Fibroblast of upper back skin (primary cell): Measurements from ENCODE around the gene KRTAP10-4.
"Not testable (repeated sequence)": the region's sequence is repeated elsewhere in the genome, so short reads cannot be mapped to it uniquely, and the experiment has no call there.

Source experiments
- DNase-seq: peaks from one replicate; pipeline ENCODE4 v3.0.0-alpha.2; 2013

Gene KRTAP10-4

GRCh38 chr21:44581158-44581557 lies 7.6 kb downstream of the KRTAP10-4 start:
- DNase-seq, result no peak

GRCh38 chr21:44582055-44582454 lies 8.5 kb downstream of the KRTAP10-4 start:
- DNase-seq, result no peak

DNA sequence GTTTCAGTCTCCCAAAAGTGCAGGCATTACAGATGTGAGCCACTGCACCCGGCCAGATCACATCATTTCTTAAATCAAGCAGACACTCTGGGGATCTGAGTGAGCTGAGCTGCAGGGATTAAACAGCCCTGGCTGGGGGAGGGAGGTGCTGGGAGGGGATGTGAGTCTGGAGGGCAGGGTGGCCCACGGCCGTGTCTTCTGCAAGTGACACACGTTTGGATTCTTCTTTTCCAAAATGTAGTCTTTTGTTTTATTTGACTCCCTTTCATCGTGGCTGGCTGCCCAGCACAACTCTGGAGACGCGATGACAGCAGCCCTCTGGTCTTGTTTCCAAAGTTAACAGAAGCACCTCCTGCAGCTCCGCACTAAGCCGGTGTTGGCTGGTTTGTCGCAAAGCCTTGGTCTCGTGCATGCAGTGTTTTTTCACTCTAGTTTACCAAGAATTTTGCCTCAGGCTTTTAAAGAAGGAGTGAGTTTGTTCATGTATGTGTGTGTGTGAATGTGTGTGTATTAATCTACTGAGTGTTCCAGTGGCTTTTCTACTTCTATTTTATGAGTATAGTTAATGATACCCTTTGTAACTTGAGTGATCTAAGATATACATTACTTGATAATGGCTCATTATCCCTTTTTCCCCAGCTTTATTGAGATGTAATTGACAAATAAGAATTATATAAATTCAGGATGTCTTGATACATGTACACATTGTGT lies 9.7 kb downstream of the KRTAP10-4 start:
- no peak for DNase-seq

DNA sequence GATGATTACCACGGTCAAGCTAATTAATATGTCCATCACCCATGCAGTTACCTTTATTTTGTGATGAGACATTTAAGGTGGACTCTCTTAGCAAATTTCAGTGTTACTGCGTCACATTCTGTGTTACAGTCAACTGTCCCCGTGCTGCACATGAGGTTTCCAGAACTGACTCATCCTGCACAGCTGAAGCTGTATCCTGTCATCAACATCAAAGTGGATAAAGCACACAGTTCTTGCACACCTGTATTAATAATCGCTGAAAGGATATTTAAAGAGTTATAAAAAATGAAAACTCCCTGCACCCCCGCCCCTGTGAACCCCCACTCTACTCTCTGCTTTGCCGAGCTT lies 10.2 kb downstream of the KRTAP10-4 start:
- DNase-seq, result no peak

GRCh38 chr21:44585892-44586291 lies 12.4 kb downstream of the KRTAP10-4 start:
- DNase-seq, result no peak

DNA sequence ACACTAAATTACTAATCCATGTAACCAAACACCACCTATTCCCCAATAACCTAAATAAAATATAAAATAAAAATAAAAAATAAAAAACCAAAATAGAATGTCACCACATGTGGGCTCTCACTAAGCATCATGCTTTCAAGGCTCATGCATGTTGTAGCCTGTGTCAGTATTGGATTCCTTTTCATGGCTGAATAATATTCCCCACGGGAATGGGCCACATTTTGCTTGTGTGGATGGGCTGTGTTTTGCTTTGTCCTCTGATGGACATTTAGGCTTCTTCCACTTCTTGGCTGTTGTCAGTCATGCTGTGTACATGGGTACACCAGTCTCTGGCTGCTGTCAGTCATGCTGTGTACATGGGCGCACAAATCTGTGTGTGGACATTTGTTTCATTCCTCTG lies 15.6 kb downstream of the KRTAP10-4 start:
- DNase-seq, result no peak

- DNase-seq, result no peak
Observed at GRCh38 chr21:44589586-44590305, 16.2 kb downstream of the KRTAP10-4 start.

- DNase-seq, result no peak
Observed at GRCh38 chr21:44590311-44590721, 16.8 kb downstream of the KRTAP10-4 start.

DNA sequence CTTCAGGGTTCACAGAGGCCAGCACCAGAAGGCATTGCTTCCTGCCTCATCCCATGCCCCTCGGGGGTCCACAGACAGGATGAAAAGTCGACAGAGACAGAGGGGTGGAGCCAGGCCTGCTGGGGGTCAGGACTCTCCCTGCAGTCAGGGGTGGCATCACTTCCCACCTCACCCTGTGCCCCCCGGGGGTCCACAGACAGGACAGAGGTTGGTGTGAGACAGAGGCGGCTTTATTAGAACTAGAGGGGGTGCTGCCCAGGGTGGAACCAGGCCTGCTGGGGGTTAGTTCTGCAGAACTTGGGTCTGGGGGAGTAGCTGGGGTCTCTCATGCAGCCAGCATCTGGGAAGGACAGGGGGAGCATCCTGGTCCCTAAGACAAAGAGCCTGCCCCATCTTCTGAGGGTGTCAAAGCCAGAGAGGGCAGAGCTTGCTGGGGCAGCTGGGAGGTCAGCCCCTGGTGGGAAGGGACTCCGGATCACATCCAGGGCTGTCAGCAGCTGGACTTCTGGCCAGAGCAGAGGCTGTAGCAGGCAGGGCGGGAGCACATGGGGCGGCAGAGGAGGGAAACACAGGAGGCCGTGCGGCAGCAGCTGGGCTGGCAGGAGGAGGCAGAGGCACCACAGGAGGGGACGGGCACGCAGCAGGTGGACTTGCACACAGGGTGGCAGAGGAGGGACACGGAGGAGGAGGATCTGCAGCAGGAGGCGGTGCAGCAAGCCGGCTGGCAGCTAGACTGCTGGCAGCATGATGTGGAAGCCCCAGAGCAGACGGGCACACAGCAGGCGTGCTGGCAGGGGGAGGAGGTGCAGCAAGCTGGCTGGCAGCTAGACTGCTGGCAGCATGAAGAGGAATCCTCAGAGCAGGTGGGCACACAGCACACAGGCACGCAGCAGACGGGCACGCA lies 17.6 kb downstream of the KRTAP10-4 start:
- not testable (repeated sequence) for DNase-seq

GRCh38 chr21:44591801-44592130 lies 18.2 kb downstream of the KRTAP10-4 start:
- DNase-seq, result not testable (repeated sequence)

DNA sequence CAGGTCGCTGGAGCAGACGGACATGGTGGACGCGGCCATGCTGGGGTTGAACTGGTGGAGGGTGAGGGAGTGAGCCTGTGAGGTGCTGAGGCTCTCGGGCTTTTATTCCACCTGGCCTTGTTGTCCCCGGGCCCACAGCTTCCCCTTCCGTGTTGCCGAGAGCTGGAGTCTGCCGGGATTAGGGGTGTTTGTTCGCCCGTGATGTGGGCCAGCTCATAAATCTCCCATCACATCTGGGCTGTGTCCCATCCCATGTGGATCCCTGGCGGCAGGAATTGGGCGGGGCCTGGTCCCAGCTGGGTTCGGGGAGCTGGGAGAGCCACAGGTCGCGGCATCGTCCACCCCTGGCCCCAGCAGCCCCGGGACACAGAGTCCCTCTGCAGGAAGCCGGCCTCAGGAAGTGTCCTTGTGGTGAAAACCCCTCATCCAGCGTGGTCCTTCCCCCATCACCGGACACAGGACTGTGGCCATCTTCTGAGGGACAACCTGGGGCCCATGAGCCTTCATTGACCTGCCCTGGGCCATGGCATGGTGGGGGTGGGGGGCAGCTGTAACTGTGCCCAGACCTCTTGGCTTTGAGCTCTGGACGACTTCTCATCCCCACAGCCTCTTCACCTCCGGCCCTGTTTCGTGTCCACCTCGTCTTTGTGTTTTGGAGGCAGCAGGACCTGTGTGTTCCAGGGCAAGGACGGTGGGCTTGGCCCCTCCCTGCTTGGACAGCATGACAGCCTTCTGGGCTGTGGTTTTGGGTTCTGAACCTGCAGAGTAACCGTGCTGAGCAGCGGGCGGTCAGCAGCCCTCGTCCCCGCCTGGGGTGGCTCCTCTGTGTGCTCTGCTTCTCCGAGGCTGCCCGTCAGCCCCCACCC lies 19.1 kb downstream of the KRTAP10-4 start, which contains the start of gene KRTAP10-6:
KRTAP10-6 (minus strand) TSS at position 60 of the 866 bp plus-strand sequence; CDS start at position 39, 21 bp downstream.
- no peak for DNase-seq

GRCh38 chr21:44593598-44594405 lies 20.3 kb downstream of the KRTAP10-4 start:
- DNase-seq, result no peak

- no peak for DNase-seq
Observed at GRCh38 chr21:44594406-44594916, 20.9 kb downstream of the KRTAP10-4 start.

DNA sequence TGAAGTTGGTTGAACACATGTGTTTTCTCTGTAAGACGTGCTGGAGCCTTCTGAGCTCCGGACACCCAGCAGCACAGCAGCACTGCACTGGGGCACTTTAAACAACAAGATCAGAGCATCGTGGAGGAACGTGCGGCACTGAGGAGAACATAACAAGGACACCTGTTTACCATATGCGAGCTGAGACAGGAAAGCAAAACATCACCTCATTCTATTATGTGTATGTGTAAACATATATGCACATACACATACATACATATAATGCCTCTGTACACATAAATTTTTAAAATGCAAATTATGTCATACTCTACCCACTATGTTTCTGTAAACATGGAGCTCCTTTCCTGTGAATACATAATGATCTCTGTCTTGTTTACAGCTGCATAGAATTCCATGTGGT lies 22.0 kb downstream of the KRTAP10-4 start:
- DNase-seq, result no peak

DNA sequence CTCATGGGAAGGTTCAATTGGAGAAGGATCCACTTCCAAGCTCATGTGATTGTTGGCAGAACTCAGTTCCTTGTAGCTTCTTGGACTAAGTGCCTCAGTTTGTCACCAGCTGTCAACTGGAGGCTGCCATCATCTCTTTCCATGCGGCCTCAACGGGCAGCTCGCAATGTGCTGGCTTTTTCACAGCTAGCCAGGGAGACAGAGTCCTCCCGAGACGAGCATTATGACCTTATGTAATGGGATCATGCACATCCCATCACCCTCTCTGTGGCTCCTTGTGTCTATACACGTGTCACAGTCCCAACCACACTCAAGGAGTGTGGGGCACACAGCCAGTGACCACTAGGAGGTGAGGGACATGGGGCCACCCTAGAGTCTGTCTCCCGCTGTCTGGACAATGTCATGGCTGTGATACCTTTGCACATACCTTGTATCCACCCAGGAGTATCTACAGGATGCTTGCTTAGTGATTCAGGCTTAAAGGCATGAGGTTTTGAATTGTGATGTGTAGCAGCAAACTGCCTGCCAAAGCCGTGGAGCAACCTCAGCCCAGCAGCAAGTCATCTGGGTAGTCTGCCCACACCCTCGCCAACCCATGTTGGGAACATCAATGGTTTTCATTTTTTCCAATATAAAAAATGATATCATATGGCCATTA lies 22.7 kb downstream of the KRTAP10-4 start:
- DNase-seq, result no peak

GRCh38 chr21:44598061-44598460 lies 24.5 kb downstream of the KRTAP10-4 start:
- no peak for DNase-seq

- DNase-seq, result no peak
Observed at GRCh38 chr21:44599264-44600029, 25.9 kb downstream of the KRTAP10-4 start.

GRCh38 chr21:44600118-44600978 lies 26.8 kb downstream of the KRTAP10-4 start, which contains the start of gene KRTAP10-7:
TSS of gene KRTAP10-7 (plus strand) at chr21:44600597. CDS start at chr21:44600622, 25 bp downstream.
- not testable (repeated sequence) for DNase-seq

DNA sequence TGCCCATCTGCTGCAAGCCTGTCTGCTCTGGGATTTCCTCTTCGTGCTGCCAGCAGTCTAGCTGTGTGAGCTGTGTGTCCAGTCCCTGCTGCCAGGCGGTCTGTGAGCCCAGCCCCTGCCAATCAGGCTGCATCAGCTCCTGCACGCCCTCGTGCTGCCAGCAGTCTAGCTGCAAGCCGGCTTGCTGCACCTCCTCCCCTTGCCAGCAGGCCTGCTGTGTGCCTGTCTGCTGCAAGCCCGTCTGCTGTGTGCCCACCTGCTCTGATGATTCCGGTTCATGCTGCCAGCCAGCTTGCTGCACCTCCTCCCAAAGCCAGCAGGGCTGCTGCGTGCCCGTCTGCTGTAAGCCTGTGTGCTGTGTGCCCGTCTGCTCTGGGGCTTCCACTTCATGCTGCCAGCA lies 27.6 kb downstream of the KRTAP10-4 start:
- DNase-seq, result not testable (repeated sequence)
